Keratinocyte (primary cell): ENCODE measurements around the gene VRK2.

Source experiments
- CTCF ChIP-seq, 3 experiments: IDR thresholded peaks in 1 of 3; conservative IDR thresholded peaks in 1 of 3; optimal IDR thresholded peaks in 1 of 3; 2 replicates in 2 of 3; 3 replicates in 1 of 3; pipeline versions ENCODE3 to v1.5.1; 2011; ENCODE audit warnings: low read length in 3 of 3, mild to moderate bottlenecking in 3 of 3, moderate library complexity in 2 of 3, control low read depth in 1 of 3, inconsistent platforms in 1 of 3; ENCODE audit not compliant: insufficient read depth in 2 of 3; ENCODE audit errors: extremely low read depth in 1 of 3
- EZH2 ChIP-seq: IDR thresholded peaks from one replicate; pipeline ENCODE4 v1.6.1; 2012; ENCODE audit warnings: inconsistent platforms, mild to moderate bottlenecking, low read length, moderate library complexity

- no peak for TF ChIP-seq CTCF (optimal IDR thresholded peaks at IDR 0.05 in 1 of 3, IDR thresholded peaks at IDR 0.05 in 1 of 3, conservative IDR thresholded peaks at IDR 0.05 in 1 of 3; ENCODE audit: extremely low read depth in 1 of 3, insufficient read depth in 2 of 3, low read length in 3 of 3)
- no peak for TF ChIP-seq EZH2
Observed at GRCh38 chr2:58072102-58072501, 25.5 kb downstream of the VRK2 start.
